Activated CD4-positive, alpha-beta T cell treated with anti-CD3 and anti-CD28 coated beads, Interleukin-2, amount 10 ng/mL, durations not matched to agents 7 days and 5 days (primary cell): ENCODE measurements around the gene KLHL21. TPM values are rescaled to one million over a fixed set of nuclear protein-coding genes. Genes with fewer than 3 reads are reported as not detected.

Source experiments
- CTCF ChIA-PET: fragments of 350-600 bp; sonication (Branson Sonifier 250); formaldehyde crosslinking; loops from one replicate; lab custom pipeline; 2021; ENCODE audit warnings: antibody characterized with exemption; lab: Charles Lee
- POLR2A ChIA-PET: fragments of 350-600 bp; sonication (Branson Sonifier 250); formaldehyde crosslinking; loops from one replicate; lab custom pipeline; 2021; ENCODE audit warnings: antibody characterized with exemption; lab: Charles Lee
- DNase-seq: peaks from one replicate; pipeline ENCODE4 v3.0.0-alpha.2; 2020
- H3K27ac Mint-ChIP-seq: one replicate; pipeline ENCODE4 v1.8.0; 2021; ENCODE audit warnings: mild to moderate bottlenecking, moderate library complexity, mixed read lengths
- H3K27me3 Mint-ChIP-seq: one replicate; pipeline ENCODE4 v1.8.0; 2021; ENCODE audit warnings: mixed read lengths
- H3K36me3 Mint-ChIP-seq: one replicate; pipeline ENCODE4 v1.8.0; 2021; ENCODE audit warnings: low read depth, mixed read lengths
- H3K4me1 Mint-ChIP-seq: one replicate; pipeline ENCODE4 v1.8.0; 2021; ENCODE audit warnings: mixed read lengths
- H3K4me3 Mint-ChIP-seq: one replicate; pipeline ENCODE4 v1.8.0; 2021; ENCODE audit warnings: mild to moderate bottlenecking, moderate library complexity, mixed read lengths
- H3K9me3 Mint-ChIP-seq: one replicate; pipeline ENCODE4 v1.8.0; 2021; ENCODE audit warnings: mixed read lengths
- total RNA-seq, 2 experiments: library from RNA; stranded (reverse); gene quantifications; one replicate each; pipeline ENCODE4 v1.2.3, GENCODE V29; 2021

The KLHL21 gene
- total RNA-seq, 2 experiments from 2014 or later: 17.3 to 20.0 TPM

- Mint-ChIP-seq H3K9me3 (no peaks in the 10 kb centered on the region), H3K36me3 (peaks cover 55% of the 10 kb centered on the region), H3K4me3 (peak overlapping the region; percentile 2), H3K27me3 (no peaks in the 10 kb centered on the region), H3K27ac (peak overlapping the region; percentile 90), H3K4me1 (peaks cover 26% of the 10 kb centered on the region)
- ChIA-PET POLR2A (no interaction called here), CTCF (interaction anchor here (1.2 kb wide), 1 partner anchor 8 kb away, joined by 3 read pairs; the partner anchor contains the start of gene NOL9)
- no peak for DNase-seq
These were observed 56.3 kb downstream of the KLHL21 start for GRCh38 chr1:6546326-6546725.

- H3K9me3 Mint-ChIP-seq: no peaks in the 10 kb centered on the region
- CTCF ChIA-PET: interaction anchor here (1.2 kb wide), 1 partner anchor 8 kb away, joined by 3 read pairs; the partner anchor contains the start of gene NOL9
These were observed 57.2 kb downstream of the KLHL21 start for GRCh38 chr1:6545276-6546112.

GRCh38 chr1:6544831-6545230 lies 57.8 kb downstream of the KLHL21 start:
- Mint-ChIP-seq H3K27me3 (no peaks in the 10 kb centered on the region), H3K36me3 (peaks cover 58% of the 10 kb centered on the region), H3K4me3 (no peak overlapping the region), H3K27ac (peak overlapping the region; percentile 90), H3K4me1 (peaks cover 26% of the 10 kb centered on the region), H3K9me3 (no peaks in the 10 kb centered on the region)
- POLR2A ChIA-PET: no interaction called here
- CTCF ChIA-PET: no interaction called here
- no peak for DNase-seq

More at GRCh38 chr1:6545276-6546112, 57.2 kb downstream of the KLHL21 start:
- peaks cover 26% of the 10 kb centered on the region for H3K4me1 Mint-ChIP-seq
- POLR2A ChIA-PET: no interaction called here
- no peaks in the 10 kb centered on the region for H3K27me3 Mint-ChIP-seq
- H3K36me3 Mint-ChIP-seq: peaks cover 61% of the 10 kb centered on the region
- peak overlapping the region; percentile 31 for H3K4me3 Mint-ChIP-seq
- no peak for DNase-seq
- peak overlapping the region; percentile 90 for H3K27ac Mint-ChIP-seq

Other genes with a start within 250 kb of the KLHL21 start
- 100 to 1,000 TPM; 101 TPM for gene ACOT7, start 209.1 kb downstream of the KLHL21 start, total RNA-seq
- under 1 TPM; 0.21 to 0.30 TPM for gene HES2, start 182.9 kb downstream of the KLHL21 start, total RNA-seq
- under 1 TPM; 0.56 to 0.77 TPM for gene ESPN, start 178.1 kb downstream of the KLHL21 start, total RNA-seq
- 10 to 100 TPM; 88.5 to 92.8 TPM for gene TNFRSF25, start 136.7 kb downstream of the KLHL21 start, total RNA-seq
- gene PLEKHG5, start 111.2 kb downstream of the KLHL21 start, total RNA-seq: 1 to 10 TPM; 1.3 to 1.8 TPM
- gene NOL9, start 48.4 kb downstream of the KLHL21 start, total RNA-seq: 10 to 100 TPM; 42.7 to 44.5 TPM
- not detected for gene TAS1R1, start 47.6 kb downstream of the KLHL21 start, total RNA-seq
- 10 to 100 TPM; 40.4 to 42.9 TPM for gene ZBTB48, start 22.9 kb downstream of the KLHL21 start, total RNA-seq
- gene PHF13, start 10.9 kb upstream of the KLHL21 start, total RNA-seq: 10 to 100 TPM; 12.4 to 12.5 TPM
- gene THAP3, start 22.0 kb upstream of the KLHL21 start, total RNA-seq: 10 to 100 TPM; 18.2 to 19.5 TPM
- 10 to 100 TPM; 43.0 to 52.1 TPM for gene DNAJC11, start 98.9 kb upstream of the KLHL21 start, total RNA-seq
- gene CAMTA1, start 182.6 kb upstream of the KLHL21 start, total RNA-seq: 10 to 100 TPM; 39.3 to 48.8 TPM